Activated CD8-positive, alpha-beta memory T cell treated with anti-CD3 and anti-CD28 coated beads, Interleukin-2, amount 50 U/mL, for 24 hours (primary cell): ENCODE data around the gene RPUSD3.

Experiments used
- DNase-seq: peaks from one replicate; pipeline ENCODE4 v3.0.0-alpha.2; 2020; ENCODE audit errors: extremely low read depth

RPUSD3 gene

DNA sequence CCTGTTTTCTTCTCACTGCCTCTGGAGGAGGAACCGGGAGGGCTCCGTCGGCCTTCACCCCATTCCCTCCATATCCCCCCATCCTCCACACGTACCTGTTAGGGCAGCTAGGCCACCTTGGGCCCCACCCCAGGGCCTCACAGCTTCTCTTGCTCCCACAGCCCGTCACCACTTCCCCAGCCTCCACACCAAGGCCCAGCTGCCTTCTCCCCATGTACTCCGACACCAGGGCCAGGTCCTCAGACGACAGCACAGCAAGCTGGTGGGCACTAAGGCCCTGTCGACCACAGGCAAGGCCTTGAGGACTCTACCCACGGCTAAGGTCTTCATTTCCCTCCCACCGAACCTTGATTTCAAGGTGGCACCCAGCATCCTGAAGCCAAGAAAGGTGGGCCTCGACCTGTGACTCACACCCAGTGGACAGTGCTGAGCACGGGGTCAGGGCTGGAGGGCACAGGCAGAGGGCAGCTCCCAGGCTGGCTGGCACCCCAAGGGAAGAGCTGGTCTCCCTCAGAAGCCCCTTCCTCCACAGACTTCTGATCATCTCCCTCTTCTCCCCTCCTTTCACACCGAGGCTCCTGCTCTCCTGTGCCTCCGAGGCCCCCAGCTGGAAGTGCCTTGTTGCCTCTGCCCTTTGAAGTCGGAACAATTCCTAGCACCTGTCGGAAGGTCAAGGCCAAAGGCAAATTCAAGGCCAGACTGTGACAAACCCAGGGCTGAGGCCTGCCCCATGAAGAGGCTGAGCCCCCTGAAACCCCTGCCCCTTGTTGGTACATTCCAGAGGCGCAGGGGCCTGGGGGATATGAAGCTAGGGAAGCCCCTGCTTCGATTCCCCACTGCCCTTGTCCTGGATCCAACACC is 9.1 kb downstream of the RPUSD3 start:
- no peak for DNase-seq

DNA sequence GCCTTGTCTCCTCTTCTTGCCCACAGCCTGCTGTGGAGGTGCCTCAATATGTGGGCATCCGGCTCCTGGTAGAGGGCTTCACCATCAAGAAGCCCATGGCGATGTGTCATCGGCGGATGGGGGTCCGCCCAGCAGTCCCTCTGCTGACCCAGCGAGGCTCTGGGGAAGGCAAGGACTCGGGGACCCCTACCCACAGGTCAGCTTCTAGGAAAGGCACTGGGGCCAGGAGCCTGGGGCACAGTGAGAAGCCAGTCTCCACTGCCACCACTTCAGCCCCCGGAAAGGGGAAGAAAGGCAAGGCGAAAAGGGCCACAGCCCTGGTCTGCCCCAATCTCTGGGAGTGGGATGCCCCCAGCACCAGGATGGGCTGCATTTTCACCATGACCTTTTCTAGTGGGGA is 10.7 kb downstream of the RPUSD3 start:
- DNase-seq = no peak

DNA sequence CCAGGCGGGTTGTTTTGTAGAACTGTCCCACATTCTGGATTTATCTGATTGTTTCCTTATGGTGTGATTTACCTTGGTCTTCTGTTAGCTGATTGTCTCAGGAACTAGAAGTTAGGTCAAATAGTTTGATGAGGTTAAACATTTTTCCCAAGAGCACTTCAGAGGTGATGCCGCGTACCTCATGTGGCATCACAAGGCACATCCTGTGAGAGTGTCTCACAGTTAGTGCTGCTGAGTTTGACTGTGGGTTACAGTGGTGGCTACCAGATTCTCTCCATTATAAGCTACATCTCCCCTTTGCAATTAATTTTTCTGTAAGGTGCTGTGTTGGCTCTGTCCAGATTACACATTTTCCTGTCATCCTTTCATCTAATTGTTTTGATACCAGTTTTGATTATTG is 12.6 kb downstream of the RPUSD3 start:
- DNase-seq = no peak

DNA sequence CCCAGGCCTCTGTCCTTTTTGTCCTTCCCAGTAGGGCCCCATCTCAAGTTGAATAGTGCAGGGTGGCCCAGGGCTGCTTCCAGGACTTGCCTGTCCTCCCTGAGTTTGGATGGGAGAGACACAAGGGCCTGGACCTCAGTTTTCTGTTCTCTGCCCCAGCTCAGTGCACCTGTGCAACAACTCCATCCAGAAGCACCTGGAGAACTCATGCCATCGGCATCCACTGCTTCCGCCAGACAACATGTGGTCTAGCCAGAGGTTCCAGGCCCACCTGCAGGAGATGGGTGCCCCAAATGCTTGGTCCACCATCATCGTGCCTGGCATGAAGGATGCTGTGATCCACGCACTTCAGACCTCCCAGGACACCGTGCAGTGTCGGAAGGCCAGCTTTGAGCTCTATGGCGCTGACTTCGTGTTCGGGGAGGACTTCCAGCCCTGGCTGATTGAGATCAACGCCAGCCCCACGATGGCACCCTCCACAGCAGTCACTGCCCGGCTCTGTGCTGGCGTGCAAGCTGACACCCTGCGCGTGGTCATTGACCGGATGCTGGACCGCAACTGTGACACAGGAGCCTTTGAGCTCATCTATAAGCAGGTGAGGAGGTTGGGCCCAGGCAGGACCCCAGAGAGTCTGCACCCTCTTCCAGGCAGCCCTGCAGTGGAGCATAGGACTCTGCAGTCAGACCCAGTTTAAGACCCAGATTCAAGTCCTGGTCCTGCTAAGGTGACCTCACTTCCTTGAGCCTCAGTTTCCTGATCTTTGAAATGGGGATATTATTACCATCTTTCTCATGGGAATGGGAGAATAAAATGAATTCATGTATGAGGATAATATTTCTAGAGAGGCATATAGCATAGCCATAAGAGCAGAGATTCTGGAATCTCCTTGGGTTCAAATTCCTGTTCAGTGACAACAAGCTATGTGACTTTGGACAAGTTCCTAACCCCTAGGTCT is 14.7 kb downstream of the RPUSD3 start:
- DNase-seq = no peak

DNA sequence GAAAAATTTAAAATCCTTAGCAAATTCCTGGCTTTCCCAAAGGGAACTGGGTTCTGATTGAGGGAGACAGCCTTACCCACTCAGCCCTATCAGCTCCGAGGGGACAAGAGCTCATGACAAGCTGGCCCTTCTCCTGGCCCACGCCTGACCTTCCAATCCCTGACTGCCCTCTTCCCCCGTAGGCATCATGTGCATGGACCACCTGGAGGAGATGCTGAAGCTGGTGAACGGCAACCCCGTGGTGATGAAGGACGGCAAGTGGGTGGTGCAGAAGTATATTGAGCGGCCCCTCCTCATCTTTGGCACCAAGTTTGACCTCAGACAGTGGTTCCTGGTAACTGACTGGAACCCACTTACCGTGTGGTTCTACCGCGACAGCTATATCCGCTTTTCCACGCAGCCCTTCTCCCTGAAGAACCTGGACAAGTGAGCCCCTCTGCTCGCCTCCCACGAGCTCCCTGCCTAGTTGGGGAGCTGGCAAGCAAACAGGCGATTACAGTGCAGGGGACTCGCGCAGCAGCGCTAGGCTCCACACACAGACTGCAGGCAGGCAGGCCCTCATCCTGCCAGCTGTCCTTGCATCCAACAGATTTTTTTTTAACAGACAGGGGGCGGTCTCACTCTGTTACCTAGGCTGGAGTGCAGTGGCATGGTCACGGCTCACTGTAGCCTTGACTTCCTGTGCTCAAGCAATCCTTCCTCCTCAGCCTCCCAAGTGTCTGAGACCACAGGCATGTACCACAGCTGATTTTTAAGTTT is 16.8 kb downstream of the RPUSD3 start:
- no peak for DNase-seq

DNA sequence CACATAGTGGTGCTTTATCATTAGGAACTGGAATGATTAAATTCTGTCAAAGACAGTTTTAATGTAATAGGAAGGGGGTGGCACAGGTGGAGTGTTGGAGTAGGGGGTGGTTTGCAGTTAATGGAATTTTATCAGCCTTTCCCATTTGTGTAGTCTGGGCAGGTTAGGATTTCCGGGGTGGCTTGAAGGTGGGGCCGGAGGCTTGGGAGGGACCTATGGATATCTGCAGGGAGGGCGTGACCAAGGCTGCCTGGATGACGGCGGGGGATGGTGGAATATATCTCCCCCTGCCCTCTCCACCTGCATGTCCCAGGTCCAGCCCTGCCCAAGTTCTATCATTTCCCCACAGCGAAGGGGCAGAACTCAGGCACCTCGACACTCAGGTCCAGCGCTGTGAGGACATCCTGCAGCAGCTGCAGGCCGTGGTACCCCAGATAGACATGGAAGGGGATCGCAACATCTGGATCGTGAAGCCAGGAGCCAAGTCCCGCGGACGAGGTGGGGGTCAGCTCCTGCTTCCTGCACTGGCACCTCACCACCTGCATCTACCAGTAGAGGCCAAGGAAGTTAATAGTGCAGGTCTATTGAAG is 18.3 kb downstream of the RPUSD3 start:
- no peak for DNase-seq

DNA sequence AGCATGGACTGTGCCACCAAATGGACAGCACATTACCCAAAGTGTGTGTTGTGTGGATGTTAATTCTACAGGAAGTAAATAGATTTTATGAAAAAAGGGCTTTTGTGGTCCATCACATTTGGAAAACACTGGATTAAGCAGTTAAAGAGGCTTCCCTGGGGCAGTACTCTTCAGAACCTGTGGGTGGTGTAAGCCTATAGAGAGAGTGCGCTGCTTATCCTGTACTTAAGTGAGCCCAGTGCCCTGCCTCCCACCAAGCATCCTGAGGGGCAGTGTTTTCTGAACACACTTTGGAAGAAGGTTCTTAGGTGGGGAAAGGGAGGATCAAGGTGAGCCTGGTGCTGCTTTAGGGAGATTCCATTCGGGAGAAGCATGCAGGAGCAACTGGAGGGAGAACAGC is 22.9 kb downstream of the RPUSD3 start:
- no peak for DNase-seq

DNA sequence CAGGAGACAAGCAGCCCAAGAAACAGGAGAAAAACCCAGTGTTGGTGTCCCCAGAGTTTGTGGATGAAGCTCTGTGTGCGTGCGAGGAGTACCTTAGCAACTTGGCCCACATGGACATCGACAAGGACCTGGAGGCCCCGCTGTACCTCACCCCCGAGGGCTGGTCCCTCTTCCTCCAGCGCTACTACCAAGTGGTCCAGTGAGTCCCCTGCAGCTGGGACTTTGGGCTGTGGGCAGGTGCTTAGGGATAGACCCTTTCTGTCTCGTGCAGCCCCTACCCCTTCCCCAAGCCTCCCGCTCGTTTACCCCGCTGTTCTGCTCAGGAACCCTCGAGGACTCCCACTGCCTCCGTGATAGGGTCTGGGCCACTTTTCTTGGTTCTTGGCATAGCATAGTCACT is 23.3 kb downstream of the RPUSD3 start:
- no peak for DNase-seq

DNA sequence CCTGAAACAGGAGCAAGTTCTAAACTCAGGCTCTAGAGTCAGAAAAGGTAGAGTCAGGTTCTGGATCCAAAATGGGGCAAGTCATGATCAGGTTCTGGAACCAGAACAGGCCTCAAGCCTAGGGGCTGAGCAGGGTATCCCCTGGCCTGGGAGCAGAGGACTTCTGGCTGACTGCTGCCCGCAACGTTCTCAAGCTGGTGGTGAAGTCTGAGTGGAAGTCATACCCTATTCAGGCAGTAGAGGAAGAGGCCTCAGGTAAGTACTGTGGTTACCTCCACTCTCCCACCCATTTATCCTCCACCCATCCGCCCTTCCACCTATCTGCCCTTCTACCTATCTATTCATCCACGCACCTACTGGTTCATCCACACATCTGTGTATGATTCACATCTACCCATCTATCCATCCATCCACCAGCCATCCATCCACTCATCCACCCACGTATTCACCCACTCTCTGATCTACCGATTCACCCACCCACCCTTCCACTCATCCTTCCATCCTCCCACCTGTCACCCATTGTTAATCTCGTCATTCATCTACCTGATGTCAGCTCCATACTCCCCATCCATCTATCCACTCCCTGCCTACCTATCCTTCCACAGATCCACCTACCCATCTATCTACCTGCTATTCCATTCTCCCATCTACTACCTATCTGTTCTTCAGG is 25.0 kb downstream of the RPUSD3 start:
- no peak for DNase-seq

DNA sequence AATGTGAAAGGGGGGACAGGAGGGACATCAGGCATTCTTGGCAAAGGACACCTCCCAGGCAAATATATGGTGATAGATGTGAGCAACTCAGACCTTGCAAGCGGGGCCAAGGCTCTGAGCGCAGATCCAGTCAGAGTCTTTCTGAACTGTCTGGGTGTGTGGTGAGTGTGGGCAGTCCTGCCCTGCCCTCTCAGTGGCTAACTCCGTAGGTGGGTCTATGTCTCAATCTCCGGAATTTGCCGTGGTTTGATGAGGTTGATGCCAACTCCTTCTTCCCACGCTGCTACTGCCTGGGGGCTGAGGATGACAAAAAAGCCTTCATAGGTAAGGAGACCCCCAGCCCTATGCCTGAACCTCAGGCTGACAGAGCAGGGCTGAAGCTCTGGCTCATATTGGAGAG is 26.4 kb downstream of the RPUSD3 start:
- no peak for DNase-seq

DNA sequence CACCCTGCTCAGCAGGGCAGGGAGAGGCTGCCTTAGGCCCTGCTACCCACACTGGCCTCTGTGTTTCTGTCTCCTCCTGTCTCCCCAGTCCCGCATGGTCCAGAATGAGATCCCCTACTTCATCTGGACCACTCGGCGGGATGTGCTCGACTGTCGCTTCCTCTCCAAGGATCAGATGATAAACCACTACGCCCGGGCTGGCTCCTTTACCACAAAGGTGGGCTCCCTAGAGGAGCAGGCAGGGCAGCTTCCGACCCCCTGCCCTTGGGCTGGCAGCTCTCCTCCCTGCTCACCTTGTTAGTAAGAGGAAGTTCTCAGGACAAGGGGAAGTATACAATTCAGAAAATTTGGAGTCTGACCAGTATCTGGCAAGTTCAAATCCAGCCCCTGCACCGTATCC is 27.8 kb downstream of the RPUSD3 start:
- no peak for DNase-seq

DNA sequence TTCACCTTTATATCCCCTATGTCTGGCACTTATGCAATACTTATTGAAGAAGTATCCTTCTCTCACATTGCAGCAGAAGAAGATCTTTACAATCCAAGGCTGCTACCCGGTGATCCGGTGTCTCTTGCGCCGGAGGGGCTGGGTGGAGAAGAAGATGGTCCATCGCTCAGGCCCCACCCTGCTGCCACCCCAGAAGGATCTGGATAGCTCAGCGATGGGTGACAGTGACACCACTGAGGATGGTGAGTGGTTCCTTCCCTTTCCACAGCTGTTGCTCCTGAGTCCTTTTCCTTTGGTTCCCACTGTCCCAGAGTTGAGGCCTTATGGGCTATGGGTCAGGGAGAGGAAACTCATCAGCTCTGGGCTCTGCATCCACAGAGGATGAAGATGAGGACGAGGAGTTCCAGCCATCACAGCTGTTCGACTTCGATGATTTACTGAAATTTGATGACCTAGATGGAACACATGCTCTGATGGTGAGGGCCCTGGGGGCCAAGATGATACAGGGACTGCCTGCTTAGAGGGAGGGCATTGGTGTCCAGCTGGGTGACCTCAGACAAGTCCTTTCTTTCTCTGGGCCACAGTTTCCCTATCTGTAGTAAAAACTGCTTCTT is 30.8 kb downstream of the RPUSD3 start:
- DNase-seq = no peak

DNA sequence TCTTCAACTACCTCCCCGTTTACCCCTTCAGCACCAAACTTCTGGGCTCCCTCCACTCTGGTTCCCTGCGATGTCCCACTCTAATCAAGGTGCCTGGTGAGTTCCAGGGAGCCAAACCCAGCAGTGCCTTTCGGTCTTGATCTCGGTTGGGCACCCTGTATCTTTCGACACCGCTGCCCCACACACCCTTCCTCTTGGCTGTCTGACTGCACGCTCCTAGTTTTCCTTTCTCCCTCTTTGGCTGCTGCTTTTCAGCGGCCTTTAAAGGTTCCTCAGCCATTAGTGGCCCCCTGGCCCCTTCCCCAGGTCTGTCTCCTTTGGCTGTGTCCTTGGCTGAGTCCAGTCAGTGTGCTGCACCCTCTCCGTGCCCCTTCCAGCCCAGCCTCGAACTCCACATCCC is 33.0 kb downstream of the RPUSD3 start:
- DNase-seq = no peak

DNA sequence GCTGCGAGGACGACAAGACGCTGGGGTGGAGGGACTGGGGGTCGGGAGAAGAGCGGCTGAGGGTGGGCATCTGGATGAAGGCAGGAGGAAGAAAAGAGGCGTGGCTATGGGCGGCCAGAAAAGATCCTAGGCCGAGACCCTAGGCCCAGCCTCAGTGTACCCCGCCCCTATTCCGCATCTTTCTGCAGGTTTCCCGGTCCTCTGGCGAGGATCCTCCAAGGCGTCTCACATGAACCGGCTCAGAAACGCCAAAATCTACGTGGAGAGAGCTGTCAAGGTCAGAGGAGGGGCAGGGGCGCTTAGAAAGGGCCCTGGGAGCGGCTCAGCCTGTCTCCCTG is 33.4 kb downstream of the RPUSD3 start:
- no peak for DNase-seq

DNA sequence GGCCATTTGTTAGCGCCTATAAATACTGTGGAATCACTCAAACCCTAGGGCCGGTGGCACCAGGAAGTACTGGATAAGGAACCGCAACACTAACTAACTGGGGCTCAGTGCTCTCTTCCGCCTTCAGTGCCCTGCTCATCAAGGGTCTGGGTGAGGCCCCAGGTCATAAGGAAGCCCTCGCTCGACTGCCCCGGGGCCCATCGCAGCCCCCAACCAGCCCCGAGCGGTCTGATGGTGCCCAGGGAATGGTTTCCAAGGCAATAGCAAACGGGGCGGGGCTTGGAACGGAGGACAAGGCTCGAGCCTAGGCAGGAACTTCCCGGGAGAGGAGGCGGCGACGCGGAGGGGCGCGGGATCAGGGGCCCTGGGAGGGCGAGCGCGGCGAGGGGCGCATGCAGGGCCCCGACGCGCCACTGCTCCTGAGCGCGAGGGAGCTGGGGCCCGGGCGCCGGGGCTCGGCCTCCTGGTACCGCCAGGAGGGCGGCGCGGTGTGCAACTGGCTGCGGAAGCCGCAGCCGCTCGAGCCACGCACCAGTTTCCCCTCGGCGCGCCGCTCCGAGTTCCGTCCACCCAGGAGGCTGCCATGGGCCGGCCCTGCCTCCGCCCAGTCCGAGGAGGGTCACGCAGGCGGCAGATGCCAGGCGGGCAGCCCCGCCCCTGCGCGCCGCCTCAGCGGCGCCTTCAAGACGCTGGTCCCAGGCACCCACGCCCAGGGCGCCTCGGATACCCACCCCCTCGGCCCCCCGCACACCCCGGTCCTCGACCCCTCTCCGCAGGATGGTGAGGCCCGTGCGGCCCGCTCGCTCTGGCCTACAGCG is 34.0 kb downstream of the RPUSD3 start, which contains the start of gene TTLL3:
TTLL3 (plus strand) TSS at position 648 of the 818 bp plus-strand sequence. CDS start 400 bp downstream, outside the sequence.
- no peak for DNase-seq

DNA sequence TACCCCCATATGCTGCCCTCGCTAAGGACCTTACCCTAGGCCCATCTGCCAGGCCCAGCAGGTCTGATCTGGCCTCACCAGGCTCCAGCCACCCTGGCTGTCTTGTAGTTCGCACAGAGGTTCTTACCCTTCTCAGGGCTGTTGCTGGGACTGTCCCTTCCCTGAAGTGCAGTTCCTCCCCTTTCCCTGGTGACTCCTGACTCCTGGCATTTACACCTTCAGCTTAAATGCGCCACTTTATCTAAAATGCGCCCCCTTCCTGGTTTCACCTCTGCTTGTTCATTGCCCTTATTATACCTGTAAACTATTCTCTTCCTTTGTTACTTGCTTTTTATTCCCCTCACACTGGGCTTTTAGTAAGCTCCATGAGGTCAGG is 34.6 kb downstream of the RPUSD3 start:
- DNase-seq = no peak

DNA sequence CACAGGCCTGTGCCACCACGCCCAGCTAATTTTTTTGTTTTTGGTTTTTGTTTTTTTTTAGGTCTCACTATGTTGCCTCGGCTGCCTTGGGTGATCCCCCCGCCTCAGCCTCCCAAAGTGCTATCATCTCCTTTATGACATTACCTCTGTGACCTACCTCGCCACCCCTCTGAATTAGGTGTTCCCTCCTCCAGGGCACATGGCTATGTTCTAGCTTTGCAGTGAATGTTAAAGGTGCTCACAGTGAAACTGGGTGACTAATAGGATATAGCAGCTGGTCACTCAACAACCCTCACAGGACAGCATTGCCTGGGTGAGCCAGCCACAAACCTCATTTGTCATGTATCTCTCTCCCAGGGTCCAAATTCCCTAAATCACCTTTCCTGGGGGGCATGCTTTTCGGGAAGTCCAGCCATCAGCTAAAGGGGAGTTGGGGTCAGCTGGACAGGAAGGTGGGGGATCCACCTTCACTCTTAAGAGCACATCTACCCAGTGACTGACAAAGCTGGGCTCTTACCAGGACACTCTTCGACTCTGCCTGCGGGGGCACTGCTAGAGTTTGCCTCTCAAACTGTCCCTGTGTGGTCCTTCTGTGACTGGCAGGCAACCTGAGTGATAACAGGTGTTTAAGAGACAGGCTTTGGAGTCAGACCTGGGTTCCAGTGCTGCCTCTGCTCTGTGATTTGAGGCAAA is 35.3 kb downstream of the RPUSD3 start:
- no peak for DNase-seq

DNA sequence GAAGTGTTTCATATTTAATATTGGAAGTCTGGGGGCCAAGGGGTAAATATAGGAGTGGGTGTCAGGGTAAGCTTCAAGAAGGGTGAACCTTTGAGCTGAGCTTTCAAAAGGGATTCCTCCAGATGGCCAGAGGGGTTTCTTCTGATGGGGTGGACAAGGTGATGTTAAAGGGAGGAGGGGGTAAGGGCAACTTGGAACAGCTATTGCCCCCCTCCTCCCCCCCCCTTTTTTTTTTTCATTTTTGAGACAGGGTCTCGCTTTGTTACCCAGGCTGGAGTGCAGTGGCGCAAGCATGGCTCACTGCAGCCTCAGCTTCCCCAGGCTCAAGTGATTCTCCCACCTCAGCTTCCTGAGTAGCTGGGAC is 35.8 kb downstream of the RPUSD3 start:
- no peak for DNase-seq
